Lower leg skin (tissue), 3 donors: ENCODE data around the gene IRAK3.

ENCODE experiments used
- POLR2A ChIP-seq, 2 donors: fragments of 450-650 bp; IDR thresholded peaks; one replicate each; pipeline ENCODE4 v1.6.1; 2016 to 2017; ENCODE audit warnings: antibody characterized with exemption in 2 of 2, mild to moderate bottlenecking in 1 of 2, moderate library complexity in 1 of 2
- TF ChIP-seq, protein P1 (sequence below), 3 donors: fragments of 450-650 bp; IDR thresholded peaks; one replicate each; pipeline ENCODE4 v1.5.1; 2016; ENCODE audit warnings: antibody characterized with exemption in 3 of 3, mild to moderate bottlenecking in 3 of 3, moderate library complexity in 2 of 3

DNA sequence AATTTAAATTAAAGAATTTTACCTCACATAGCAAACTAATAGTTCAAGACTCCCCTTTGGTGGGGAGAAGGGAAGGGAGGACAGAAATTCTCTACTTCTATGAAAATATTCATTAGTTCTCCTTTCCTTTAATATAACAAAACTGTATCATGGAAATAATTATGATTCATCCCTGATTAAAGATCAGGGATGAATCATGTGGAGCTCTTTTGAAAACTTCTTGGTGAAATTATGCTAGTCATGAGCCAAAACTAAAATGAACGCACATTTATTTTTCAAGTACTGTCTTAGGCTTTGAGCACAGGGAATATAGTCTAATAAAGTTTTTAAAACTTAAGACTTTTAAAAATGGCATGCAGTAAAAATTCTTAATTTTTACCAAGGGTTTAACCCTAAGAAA, 36.3 kb upstream of the IRAK3 start:
- TF ChIP-seq POLR2A (IDR thresholded peaks at IDR 0.05) = no peak
- TF ChIP-seq, protein P1, sequence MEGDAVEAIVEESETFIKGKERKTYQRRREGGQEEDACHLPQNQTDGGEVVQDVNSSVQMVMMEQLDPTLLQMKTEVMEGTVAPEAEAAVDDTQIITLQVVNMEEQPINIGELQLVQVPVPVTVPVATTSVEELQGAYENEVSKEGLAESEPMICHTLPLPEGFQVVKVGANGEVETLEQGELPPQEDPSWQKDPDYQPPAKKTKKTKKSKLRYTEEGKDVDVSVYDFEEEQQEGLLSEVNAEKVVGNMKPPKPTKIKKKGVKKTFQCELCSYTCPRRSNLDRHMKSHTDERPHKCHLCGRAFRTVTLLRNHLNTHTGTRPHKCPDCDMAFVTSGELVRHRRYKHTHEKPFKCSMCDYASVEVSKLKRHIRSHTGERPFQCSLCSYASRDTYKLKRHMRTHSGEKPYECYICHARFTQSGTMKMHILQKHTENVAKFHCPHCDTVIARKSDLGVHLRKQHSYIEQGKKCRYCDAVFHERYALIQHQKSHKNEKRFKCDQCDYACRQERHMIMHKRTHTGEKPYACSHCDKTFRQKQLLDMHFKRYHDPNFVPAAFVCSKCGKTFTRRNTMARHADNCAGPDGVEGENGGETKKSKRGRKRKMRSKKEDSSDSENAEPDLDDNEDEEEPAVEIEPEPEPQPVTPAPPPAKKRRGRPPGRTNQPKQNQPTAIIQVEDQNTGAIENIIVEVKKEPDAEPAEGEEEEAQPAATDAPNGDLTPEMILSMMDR (IDR thresholded peaks at IDR 0.05) = no peak
